Measurements from ENCODE around the gene CCDC197.

CCDC197 gene

DNA sequence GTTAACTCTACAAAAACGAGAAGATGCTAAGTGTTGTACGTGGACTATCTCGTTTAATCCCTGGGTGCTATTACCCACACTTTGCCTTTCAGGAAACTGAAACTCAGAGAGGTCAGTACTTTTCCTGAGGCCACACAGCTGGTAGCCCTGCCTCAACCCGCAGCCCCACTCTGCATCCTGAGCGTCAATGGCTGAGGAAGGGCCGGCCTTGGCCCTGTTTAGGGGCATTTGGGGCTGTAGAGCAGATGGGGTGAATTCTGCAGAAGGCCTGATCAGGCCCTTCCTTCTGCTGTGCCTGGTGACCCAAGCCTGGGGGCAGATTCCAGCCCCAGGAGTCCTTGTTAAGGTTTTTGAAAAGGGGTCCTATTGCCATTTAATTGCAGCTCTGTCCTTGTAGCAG is 3.7 kb upstream of the CCDC197 start:
- no peak overlapping the region for H3K4me3 ChIP-seq (ENCODE audit: low read length)
- no peak for TF ChIP-seq ZNF274 (IDR thresholded peaks at IDR 0.05; ENCODE audit: low read depth, low read length)

DNA sequence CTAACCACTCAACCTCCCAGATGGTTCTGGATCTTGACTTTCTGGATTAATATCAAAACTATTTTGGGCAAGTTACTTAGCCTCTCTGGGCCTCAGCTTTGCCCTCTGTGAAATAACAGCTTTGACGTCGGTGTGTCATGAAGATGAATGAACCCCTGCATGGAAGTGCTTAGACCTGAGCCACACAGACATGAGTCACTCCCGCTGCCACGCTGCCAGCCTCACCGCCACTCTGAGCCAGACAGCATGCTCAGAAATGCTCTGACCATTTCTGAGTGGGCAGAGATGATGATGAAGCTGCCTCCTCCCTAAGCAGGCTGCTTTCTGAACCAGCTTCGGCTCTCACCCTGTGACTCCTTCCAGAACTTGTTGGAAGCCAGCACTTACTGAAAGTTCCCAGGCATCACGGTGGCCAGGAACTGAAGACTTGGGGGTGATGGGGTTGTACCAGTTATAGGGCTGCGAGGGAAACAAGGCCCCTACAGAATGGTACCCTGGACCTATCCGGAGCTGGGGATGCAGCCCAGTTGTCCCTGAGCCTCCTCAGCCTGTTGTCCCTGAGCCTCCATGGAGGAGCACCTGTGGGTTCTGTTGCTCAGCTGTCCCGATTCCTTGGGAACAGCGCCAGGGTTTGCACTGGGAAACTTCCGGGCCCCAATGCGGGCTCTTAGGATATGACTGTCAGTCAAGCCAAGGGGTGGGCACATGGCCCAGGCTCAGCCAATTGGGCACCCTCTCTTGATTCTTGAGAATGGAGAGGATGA is 2.0 kb upstream of the CCDC197 start:
- H3K4me3 ChIP-seq (ENCODE audit: low read length), result no peak overlapping the region
- TF ChIP-seq ZNF274 (IDR thresholded peaks at IDR 0.05; ENCODE audit: low read depth, low read length), result no peak

DNA sequence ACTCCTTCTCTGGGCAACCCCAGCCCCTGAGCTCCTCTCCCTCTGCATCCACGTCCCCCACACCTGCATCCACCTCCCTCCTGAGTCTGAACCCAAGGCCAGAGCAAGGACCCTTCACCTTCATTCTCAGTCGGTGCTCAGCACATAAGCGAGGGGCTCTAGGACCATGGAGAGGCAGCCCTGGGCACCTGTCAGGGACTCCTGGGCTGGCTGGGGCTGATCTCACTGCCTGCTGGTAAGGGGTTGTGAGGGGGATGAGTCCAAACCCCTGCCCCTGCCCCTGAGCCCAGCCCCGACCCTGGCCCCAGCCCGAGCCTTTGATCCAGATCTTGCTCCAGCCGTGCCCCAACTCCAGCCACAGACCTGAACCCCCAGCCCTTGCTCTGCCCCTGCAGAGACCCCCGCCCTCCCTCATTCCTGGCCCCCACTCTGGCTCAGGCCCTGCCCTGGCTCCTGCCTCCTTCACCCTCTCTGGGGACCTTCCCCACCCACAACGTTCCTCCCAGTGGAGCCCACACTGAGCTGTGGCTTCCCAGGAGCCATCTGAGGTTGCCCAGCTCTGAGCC is 888 bp upstream of the CCDC197 start:
- no peak for TF ChIP-seq ZNF274 (IDR thresholded peaks at IDR 0.05; ENCODE audit: low read depth, low read length)
- H3K4me3 ChIP-seq (ENCODE audit: low read length), result no peak overlapping the region

DNA sequence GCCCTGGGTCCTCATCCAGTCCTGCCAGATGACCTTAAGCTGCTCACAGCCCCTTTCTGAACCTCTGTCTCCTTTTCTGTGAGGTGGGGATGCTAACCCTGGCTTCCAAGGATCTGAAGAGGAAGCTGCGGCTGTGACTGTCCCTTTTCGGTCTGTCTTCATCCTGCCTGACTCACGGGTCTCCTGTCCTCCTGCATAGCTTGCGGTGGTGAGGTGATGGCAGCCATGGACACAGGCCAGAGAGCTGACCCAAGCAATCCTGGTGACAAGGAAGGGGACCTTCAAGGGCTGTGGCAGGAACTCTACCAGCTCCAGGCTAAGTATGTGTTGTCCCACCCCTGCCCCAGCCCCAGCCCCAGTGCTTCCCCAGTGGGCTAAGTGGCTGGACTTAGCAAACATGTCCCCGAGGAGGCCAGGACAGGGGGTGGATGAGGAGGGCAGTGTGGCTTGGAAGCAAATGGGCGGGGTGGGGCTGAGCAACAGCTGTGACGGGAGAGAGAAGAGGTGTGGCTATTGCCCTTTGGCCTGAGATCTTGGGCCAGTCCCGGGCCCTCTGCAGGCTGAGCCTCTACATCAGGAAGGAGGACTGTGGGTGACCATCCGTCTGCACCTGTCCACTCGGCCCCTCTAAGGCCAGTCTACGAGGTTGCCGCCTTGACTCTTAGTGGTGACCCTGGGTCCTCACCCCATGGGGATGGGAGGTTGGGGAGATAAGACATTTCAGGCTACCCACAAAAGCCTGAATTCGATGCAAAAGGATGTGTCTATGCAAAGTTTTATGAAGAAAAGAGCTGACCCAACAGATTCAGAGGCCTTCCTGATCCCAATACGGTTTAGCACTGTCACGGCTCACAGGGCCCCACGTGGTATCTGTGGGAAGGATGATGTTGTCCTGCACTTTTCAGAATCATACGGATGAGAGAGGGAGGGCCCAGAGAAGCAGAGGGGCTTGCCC is 1.1 kb downstream of the CCDC197 start:
- TF ChIP-seq ZNF274 (IDR thresholded peaks at IDR 0.05; ENCODE audit: low read depth, low read length), result no peak
- H3K4me3 ChIP-seq (ENCODE audit: low read length), result no peak overlapping the region

DNA sequence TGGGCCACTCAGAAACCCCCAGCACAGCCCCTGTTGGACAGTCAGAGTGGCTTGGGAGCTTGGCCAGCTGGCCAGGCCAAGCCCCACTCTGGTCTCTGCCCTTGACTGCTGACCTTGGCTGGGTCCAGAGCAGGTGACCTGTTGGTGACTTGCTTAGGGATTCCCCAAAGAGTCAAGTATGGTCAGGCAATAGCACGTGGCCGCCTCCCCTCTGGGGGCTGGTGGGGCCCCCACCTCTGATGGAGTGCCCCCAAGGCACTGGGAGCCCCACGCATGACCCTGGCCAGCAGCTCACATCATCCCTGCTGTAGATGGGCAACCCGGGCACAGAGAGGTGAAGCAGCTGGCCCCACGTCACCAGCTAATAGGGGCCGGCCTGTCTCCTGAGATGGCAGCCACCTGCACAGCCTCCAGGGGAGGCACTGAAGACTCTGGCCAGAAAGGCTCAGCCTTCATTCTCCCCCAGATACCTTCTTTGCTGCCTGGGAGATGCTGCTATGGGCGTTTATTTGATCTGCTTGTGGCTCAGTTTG is 1.8 kb downstream of the CCDC197 start:
- no peak for TF ChIP-seq ZNF274 (IDR thresholded peaks at IDR 0.05; ENCODE audit: low read depth, low read length)
- H3K4me3 ChIP-seq (ENCODE audit: low read length), result no peak overlapping the region

DNA sequence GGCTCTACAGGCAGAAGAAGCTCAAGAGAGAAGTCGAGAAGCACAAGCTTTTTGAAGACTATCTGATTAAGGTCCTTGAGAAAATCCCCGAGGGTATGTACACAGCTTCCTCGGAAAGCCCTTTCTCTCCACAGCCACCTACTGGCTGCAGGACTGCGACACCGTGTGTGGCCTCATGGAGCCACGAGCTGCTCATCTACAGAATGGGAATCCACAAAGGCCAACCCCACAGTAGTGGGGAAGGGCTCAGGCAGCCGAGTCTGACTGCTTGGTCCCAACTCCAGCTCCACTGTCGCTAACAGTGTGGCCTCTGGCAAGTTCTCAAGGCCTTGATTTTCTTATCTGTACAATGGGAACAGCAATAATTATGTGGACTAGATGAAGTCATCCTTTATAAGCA is 2.5 kb downstream of the CCDC197 start:
- TF ChIP-seq ZNF274 (IDR thresholded peaks at IDR 0.05; ENCODE audit: low read depth, low read length), result no peak
- no peak overlapping the region for H3K4me3 ChIP-seq (ENCODE audit: low read length)

DNA sequence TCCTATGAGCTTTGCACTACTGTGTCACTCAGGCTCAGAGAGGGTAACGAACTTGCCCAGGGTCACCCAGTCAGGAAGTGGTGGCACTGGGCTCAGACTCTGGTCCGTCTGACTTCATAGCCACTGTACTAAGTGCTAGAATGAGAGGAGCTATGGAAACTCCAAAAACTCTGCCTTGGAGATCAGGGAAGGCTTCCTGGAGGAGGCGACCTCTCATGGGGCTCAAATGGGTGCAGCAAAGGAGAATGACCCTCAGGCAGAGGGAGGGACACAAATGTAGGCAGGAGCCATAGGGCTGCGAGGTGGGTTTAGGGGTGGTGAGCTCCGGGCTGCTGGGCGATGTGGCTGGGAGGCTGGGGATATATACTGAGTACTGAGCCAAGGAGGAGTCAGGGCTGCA is 3.2 kb downstream of the CCDC197 start:
- TF ChIP-seq ZNF274 (IDR thresholded peaks at IDR 0.05; ENCODE audit: low read depth, low read length), result no peak
- H3K4me3 ChIP-seq (ENCODE audit: low read length), result no peak overlapping the region

DNA sequence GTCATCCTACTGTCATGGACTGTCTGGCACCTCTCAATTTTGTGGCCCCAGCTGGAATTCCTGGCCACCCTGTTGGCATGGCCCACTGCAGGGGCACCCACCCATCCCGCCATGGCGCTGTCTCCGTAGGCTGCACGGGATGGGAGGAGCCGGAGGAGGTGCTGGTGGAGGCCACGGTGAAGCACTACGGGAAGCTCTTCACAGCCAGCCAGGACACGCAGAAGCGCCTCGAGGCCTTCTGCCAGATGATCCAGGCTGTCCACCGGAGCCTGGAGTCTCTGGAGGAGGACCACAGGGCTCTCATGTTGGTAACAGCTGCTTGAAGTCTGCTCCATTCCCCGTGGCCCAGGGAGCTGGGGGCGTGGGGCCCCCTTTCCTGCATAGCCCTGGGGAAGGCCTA is 3.9 kb downstream of the CCDC197 start:
- no peak for TF ChIP-seq ZNF274 (IDR thresholded peaks at IDR 0.05; ENCODE audit: low read depth, low read length)
- H3K4me3 ChIP-seq (ENCODE audit: low read length), result no peak overlapping the region

DNA sequence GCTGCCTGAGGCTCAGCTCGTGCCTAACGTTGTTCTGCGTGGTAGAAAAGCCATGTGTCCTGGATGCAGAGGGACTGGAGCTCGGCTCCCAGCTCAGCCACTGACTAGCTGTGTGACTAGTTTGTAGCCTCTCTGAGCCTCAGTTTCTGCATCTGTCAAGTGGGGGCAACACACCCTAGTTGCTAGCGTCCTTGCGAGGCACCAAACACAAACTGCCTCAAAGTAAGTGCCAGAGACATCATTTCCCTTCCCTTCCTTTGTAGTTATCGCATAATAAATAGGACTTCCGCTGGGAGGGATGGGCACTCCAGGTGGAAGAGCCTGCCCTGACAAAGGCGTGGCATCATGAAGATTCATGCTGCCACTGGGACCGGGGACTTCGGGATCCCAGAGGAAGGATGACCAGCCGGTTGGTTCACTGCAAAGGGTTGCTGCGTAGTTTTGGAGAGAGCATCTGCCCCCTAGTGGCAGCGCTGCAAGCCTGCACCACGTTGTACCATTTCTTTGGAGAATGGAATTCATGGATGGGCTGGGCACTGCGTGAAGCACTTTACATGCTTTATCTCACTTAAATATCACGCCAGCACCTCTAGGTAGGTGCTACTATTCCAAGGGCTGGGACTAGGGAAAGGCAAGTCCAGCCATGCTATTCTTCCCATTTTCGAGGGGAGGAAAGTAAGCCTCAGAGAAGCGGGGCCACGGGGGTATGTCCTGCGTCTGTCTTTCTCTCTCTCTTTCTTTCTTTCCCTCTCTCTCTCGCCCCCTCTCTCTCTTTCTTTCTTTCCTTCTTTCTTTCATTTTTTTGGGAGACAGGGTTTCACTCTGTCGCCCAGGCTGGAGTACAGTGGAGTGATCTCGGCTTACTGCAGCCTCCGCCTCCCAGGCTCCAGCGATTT is 4.6 kb downstream of the CCDC197 start:
- TF ChIP-seq ZNF274 (IDR thresholded peaks at IDR 0.05; ENCODE audit: low read depth, low read length), result no peak
- H3K4me3 ChIP-seq (ENCODE audit: low read length), result no peak overlapping the region

DNA sequence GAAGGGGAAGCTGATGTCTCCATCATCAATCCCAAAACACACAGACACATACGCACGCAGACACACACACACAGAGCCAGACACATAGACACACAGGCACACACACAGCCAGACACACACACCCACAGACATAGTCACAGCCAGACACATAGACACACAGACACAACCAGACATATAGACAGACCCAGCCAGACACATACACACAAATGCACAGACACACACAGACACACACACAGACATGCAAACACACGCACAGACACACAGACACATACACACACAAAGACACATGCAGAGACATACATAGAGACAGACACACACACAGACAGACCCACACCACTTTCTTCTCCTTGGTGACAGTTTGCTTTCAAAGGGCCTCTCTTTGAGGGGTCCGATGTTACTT is 6.3 kb downstream of the CCDC197 start:
- no peak for TF ChIP-seq ZNF274 (IDR thresholded peaks at IDR 0.05; ENCODE audit: low read depth, low read length)
- no peak overlapping the region for H3K4me3 ChIP-seq (ENCODE audit: low read length)

DNA sequence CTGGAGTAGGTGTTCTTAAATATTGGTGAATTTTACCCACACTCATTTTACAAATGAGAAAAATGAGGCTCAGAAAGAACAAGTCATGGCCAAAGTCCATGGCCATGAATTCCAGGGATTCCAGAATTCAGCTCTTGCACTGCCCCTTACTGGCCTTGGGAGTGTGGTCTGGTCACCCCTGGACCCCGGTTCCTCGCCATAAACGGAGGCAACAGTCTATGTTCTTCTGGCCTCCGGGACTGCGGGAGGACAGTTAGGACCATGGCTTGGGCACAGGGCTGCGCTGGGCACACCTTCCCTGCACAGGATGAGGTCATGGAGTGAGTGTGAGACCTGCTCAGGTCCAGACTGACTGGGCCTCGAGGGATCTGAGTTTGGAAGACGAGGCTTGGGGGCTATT is 6.9 kb downstream of the CCDC197 start:
- no peak overlapping the region for H3K4me3 ChIP-seq (ENCODE audit: low read length)
- no peak for TF ChIP-seq ZNF274 (IDR thresholded peaks at IDR 0.05; ENCODE audit: low read depth, low read length)

DNA sequence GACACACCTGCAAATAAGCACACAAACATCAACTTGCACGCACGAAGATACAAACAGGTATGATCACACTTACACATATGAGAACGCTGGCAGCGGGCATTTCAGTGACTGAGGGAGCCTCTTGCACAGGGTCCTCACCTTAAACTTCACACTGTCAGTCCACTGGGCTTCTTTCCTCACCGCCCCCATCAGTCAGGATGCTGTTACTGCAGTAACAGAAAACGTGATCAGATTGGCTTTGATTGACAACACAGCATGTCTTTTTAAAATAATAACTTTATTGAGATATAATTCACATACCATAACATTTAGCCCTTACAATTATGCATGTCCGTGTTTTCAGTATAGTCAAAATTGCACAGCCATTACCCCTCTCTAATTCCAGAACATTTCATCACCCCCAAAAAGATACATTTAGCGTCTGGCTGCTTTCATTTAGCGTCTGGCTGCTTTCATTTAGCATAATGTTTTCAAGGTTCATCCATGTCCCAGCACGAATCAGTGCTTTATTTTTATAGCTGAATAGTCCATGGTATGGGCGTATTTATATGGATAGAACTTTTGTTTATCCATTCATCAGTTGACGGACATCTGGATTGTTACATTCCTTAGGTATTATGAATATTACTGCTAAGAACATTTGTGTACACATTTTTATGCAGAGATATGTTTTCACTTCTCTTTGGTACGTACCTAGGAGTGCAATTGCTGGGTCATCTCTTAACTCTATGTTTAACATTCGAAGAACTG is 8.4 kb downstream of the CCDC197 start:
- no peak for TF ChIP-seq ZNF274 (IDR thresholded peaks at IDR 0.05; ENCODE audit: low read depth, low read length)
- H3K4me3 ChIP-seq (ENCODE audit: low read length), result no peak overlapping the region

DNA sequence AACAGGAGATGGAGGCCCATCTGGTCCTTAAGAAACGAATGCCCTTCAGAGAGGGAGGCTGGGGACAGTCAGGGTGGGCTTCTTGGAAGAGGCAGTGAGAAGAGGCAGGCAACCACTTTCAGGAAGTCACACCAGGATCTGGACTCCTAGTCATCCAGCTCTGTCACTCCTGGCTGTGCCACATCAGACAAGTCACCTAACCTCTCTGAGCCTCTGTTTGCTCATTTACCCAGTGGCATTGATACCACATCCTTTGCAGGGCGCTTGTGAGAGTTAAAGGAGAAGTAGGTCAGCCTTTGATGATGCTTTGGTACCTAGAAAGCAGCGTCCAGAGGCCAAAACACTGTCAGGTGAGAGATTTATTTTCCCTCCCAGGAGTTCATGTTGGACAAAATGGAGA is 11.1 kb downstream of the CCDC197 start:
- no peak for TF ChIP-seq ZNF274 (IDR thresholded peaks at IDR 0.05; ENCODE audit: low read depth, low read length)
- H3K4me3 ChIP-seq (ENCODE audit: low read length), result no peak overlapping the region

Measured in GM08714 (cell line).